ENCODE data around the gene SIGLEC8. TPM values are rescaled to one million over a fixed set of nuclear protein-coding genes. Genes with fewer than 3 reads are reported as not detected.

Gene SIGLEC8
- total and polyA plus RNA-seq, 2 of the 8 experiments (the other 6 are each of a cell fraction or from before 2014, with no cell fraction given), result not detected

- no peak overlapping the region for H3K27ac ChIP-seq (ENCODE audit: low read depth, low read length)
- H2BK15ac ChIP-seq (ENCODE audit: low read length), result no peak overlapping the region
- H2BK20ac ChIP-seq (ENCODE audit: low read length), result no peak overlapping the region
- H3K36me3 ChIP-seq (ENCODE audit: control insufficient read depth in 2 of 4, insufficient read depth in 4 of 4, low read length in 3 of 4), result no peaks in the 10 kb centered on the region
- no peak for FAIRE-seq
- no peak overlapping the region for H2BK5ac ChIP-seq (ENCODE audit: low read depth, low read length)
- H2AK5ac ChIP-seq (ENCODE audit: low read depth, low read length), result no peak overlapping the region
- no peak overlapping the region for H4K91ac ChIP-seq (replicated peaks; ENCODE audit: insufficient read length, low read length)
- H4K5ac ChIP-seq (ENCODE audit: insufficient read length, low read depth, low read length), result no peak overlapping the region
- H3K4me1 ChIP-seq (replicated peaks in 1 of 4; ENCODE audit: control insufficient read depth in 3 of 4, insufficient read depth in 4 of 4, low read length in 3 of 4), result no peaks in the 10 kb centered on the region
- H3K79me2 ChIP-seq (ENCODE audit: control insufficient read depth in 1 of 2, insufficient read depth in 2 of 2, low read length in 2 of 2), result no peaks in the 10 kb centered on the region
- ChIA-PET CTCF (ENCODE audit: partially characterized antibody) (interaction anchor here (0.7 to 1.2 kb wide), 2 partner anchors 8 to 151 kb away, joined by 3 read pairs; no protein-coding TSS in a partner anchor), POLR2A (ENCODE audit: partially characterized antibody) (no interaction called here)
- no peaks in the 10 kb centered on the region for H3K79me1 ChIP-seq (ENCODE audit: low read depth, low read length)
- no peaks in the 10 kb centered on the region for H3K9me3 ChIP-seq (ENCODE audit: insufficient read depth in 2 of 2, low read depth in 1 of 2, low read length in 1 of 2)
- H3K23me2 ChIP-seq (ENCODE audit: low read depth, low read length), result no peaks in the 10 kb centered on the region
- H3K4me3 ChIP-seq (ENCODE audit: extremely low read depth in 1 of 4, insufficient read depth in 2 of 4, low read depth in 3 of 4, low read length in 4 of 4), result no peak overlapping the region
- H4K8ac ChIP-seq (ENCODE audit: extremely low read depth, insufficient read depth, low read length), result no peak overlapping the region
- H3K4ac ChIP-seq (replicated peaks; ENCODE audit: insufficient read length, low read depth, low read length), result no peak overlapping the region
- H3K23ac ChIP-seq (ENCODE audit: insufficient read length), result no peak overlapping the region
- no peak overlapping the region for H2AFZ ChIP-seq (ENCODE audit: low read length)
- no peak overlapping the region for H3K4me2 ChIP-seq (ENCODE audit: insufficient read depth in 1 of 2, low read depth in 2 of 2, low read length in 2 of 2)
- DNase-seq (ENCODE audit: low read depth in 1 of 2, low spot score in 2 of 2), result no peak
- no peaks in the 10 kb centered on the region; a peak in 1 of 7 replicates for H3K27me3 ChIP-seq (replicated peaks in 1 of 4; ENCODE audit: control insufficient read depth in 3 of 4, extremely low read depth in 1 of 4, insufficient read depth in 3 of 4, low read length in 3 of 4)
- H3K9ac ChIP-seq (replicated peaks in 1 of 4; ENCODE audit: extremely low read depth in 1 of 4, low read depth in 3 of 4, low read length in 3 of 4), result no peak overlapping the region
- no peak overlapping the region for H3K56ac ChIP-seq (replicated peaks; ENCODE audit: insufficient read length, low read depth, low read length)
- 89% methylated on average over 3 of the region's 3 CpGs; no CpG with 5 or more reads in 1 of the 2 experiments for WGBS, 2 experiments (ENCODE audit: extremely low coverage in 1 of 2, insufficient coverage in 1 of 2, insufficient read length in 1 of 2, insufficient replicate concordance in 2 of 2, low coverage in 1 of 2, low lambda C conversion rate in 2 of 2, missing lambda C conversion rate in 1 of 2)
- H3K18ac ChIP-seq (ENCODE audit: extremely low read depth, low read length), result no peak overlapping the region
- no peak overlapping the region for H2BK120ac ChIP-seq (replicated peaks; ENCODE audit: low read depth, low read length)
- no peak overlapping the region for H3K14ac ChIP-seq (ENCODE audit: insufficient read length)
- H2BK12ac ChIP-seq (ENCODE audit: low read depth, low read length), result no peak overlapping the region
- H4K20me1 ChIP-seq (replicated peaks in 1 of 2; ENCODE audit: control insufficient read depth in 1 of 2, insufficient read depth in 2 of 2, low read length in 2 of 2), result no peaks in the 10 kb centered on the region
- TF ChIP-seq HDAC2 (IDR thresholded peaks at IDR 0.05; ENCODE audit: borderline replicate concordance in 1 of 2, low read depth in 2 of 2, low read length in 2 of 2), result no peak
- TF ChIP-seq KDM4A (IDR thresholded peaks at IDR 0.05; ENCODE audit: low read depth, low read length, severe bottlenecking), result no peak
- no peak for TF ChIP-seq RXRA (IDR thresholded peaks at IDR 0.05; ENCODE audit: insufficient read depth, low read depth, low read length)
- no peak for TF ChIP-seq CREB1 (IDR thresholded peaks at IDR 0.05)
- TF ChIP-seq PHF8 (conservative IDR thresholded peaks at IDR 0.05; ENCODE audit: low read depth, low read length), result no peak
- no peak for TF ChIP-seq MAX (IDR thresholded peaks at IDR 0.05)
- TF ChIP-seq CHD2 (IDR thresholded peaks at IDR 0.05; ENCODE audit: low read length), result no peak
- no peak for TF ChIP-seq EGR1 (IDR thresholded peaks at IDR 0.05; ENCODE audit: borderline replicate concordance, low read depth, low read length)
- no peak for TF ChIP-seq JUN (IDR thresholded peaks at IDR 0.05; ENCODE audit: low read depth, low read length)
- no peak for TF ChIP-seq SIRT6 (IDR thresholded peaks at IDR 0.05; ENCODE audit: low read length)
- TF ChIP-seq SP1 (IDR thresholded peaks at IDR 0.05; ENCODE audit: low read depth, low read length), result no peak
- TF ChIP-seq JUND (IDR thresholded peaks at IDR 0.05; ENCODE audit: low read length), result no peak
- no peak for TF ChIP-seq GTF2F1 (IDR thresholded peaks at IDR 0.05; ENCODE audit: borderline replicate concordance, low read depth, low read length)
- no peak for TF ChIP-seq FOSL1 (IDR thresholded peaks at IDR 0.05; ENCODE audit: insufficient read depth, low read depth, low read length)
These were observed 28.0 kb downstream of the SIGLEC8 start for GRCh38 chr19:51430221-51430620.

Measured in H1 (cell line).